ENCODE data around the gene SPNS3. TPM values are rescaled to one million over a fixed set of nuclear protein-coding genes. Genes with fewer than 3 reads are reported as not detected.

The SPNS3 gene
- total and polyA plus RNA-seq, 9 of the 15 experiments (the other 6 are each of a cell fraction or from before 2014, with no cell fraction given): not detected

- FAIRE-seq: no peak
- no peaks in the 10 kb centered on the region for H4K20me1 ChIP-seq (replicated peaks; ENCODE audit: control insufficient read depth, insufficient read depth, low read length)
- no peak overlapping the region for H3K27ac ChIP-seq (ENCODE audit: extremely low read depth, low read depth, low read length)
- no peak overlapping the region for H3K9ac ChIP-seq (ENCODE audit: insufficient read depth in 1 of 2, low read depth in 2 of 2, low read length in 2 of 2)
- intact Hi-C loops (cut with micrococcal nuclease): no loop called here
- no peaks in the 10 kb centered on the region; a peak in 1 of 5 replicates for H3K4me1 ChIP-seq (replicated peaks in 1 of 2; ENCODE audit: control insufficient read depth in 2 of 2, insufficient read depth in 2 of 2, low read length in 2 of 2)
- no peak overlapping the region for H3K4me3 ChIP-seq
- no peak overlapping the region for H3K4me2 ChIP-seq (ENCODE audit: insufficient read depth, low read length)
- H3K36me3 ChIP-seq (ENCODE audit: control insufficient read depth, insufficient read depth, low read length): no peaks in the 10 kb centered on the region
- 7% methylated on average over 8 of the region's 8 CpGs for WGBS (ENCODE audit: insufficient coverage, low coverage, missing lambda C conversion rate)
- H3K27me3 ChIP-seq (ENCODE audit: control insufficient read depth in 2 of 2, insufficient read depth in 2 of 2, low read length in 2 of 2): peaks cover 0 to 19% of the 10 kb centered on the region in 2 experiments; a peak in 3 of 5 replicates
- no peak for DNase-seq (ENCODE audit: extremely low read depth in 1 of 4, low spot score in 3 of 4)
- in situ Hi-C loops (cut with MboI): no loop called here
- no peak for TF ChIP-seq ZNF41 (CRISPR knock-in tag; conservative IDR thresholded peaks at IDR 0.05)
- no peak for TF ChIP-seq HBP1 (CRISPR knock-in tag; IDR thresholded peaks at IDR 0.05)
- no peak for TF ChIP-seq HNRNPL (IDR thresholded peaks at IDR 0.05; ENCODE audit: low read depth, low read length)
- TF ChIP-seq ZNF766 (CRISPR knock-in tag; conservative IDR thresholded peaks at IDR 0.05): no peak
- no peak for TF ChIP-seq MLX (CRISPR knock-in tag; conservative IDR thresholded peaks at IDR 0.05)
- H2AFZ ChIP-seq (ENCODE audit: low read depth, low read length): no peak overlapping the region
- POLR2A ChIA-PET: no interaction called here
- CTCF ChIA-PET (ENCODE audit: low intra/inter-chr PET ratio): no interaction called here
- H3K9me1 ChIP-seq (ENCODE audit: control insufficient read depth, insufficient read depth, low read length): no peaks in the 10 kb centered on the region
- H3K9me3 ChIP-seq (replicated peaks; ENCODE audit: control insufficient read depth, insufficient read depth, low read depth, low read length): no peaks in the 10 kb centered on the region
- ATAC-seq: no peak
- BruUV-seq (replicated peaks): no TSS peak
- no peaks in the 10 kb centered on the region for H3K79me2 ChIP-seq (ENCODE audit: control insufficient read depth, insufficient read depth, low read length)
Observed at GRCh38 chr17:4465786-4466185, 32.0 kb downstream of the SPNS3 start.

All from K562 (cell line).